Activated T-helper 17 cell treated with anti-CD3 and anti-CD28 coated beads, Interleukin-2, amount 50 U/mL, for 72 hours (primary cell): ENCODE data around the gene PKP1. TPM values are rescaled to one million over a fixed set of nuclear protein-coding genes. Genes with fewer than 3 reads are reported as not detected.

Source experiments
- ATAC-seq: fragments of 150-1000 bp; cut with Tn5 transposase; replicated peaks from 2 replicates; pipeline ENCODE4 v1.10.0; 2021; ENCODE audit warnings: mild to moderate bottlenecking, moderate library complexity
- H3K27ac Mint-ChIP-seq: one replicate; pipeline ENCODE4 v1.8.0; 2022; ENCODE audit warnings: mixed read lengths
- H3K27me3 Mint-ChIP-seq: one replicate; pipeline ENCODE4 v1.8.0; 2022; ENCODE audit warnings: mixed read lengths
- H3K36me3 Mint-ChIP-seq: one replicate; pipeline ENCODE4 v1.8.0; 2022; ENCODE audit warnings: low read depth, mild to moderate bottlenecking, mixed read lengths
- H3K4me1 Mint-ChIP-seq: one replicate; pipeline ENCODE4 v1.8.0; 2022; ENCODE audit warnings: mixed read lengths
- H3K4me3 Mint-ChIP-seq: one replicate; pipeline ENCODE4 v1.8.0; 2022; ENCODE audit warnings: mild to moderate bottlenecking, mixed read lengths
- H3K9me3 Mint-ChIP-seq: one replicate; pipeline ENCODE4 v1.8.0; 2022; ENCODE audit warnings: mixed read lengths
- total RNA-seq, 2 donors: library from RNA; stranded (reverse); gene quantifications; one replicate each; pipeline ENCODE4 v1.2.3, GENCODE V29; 2022

The PKP1 gene
- total RNA-seq, 2 donors from 2014 or later, result not detected

DNA sequence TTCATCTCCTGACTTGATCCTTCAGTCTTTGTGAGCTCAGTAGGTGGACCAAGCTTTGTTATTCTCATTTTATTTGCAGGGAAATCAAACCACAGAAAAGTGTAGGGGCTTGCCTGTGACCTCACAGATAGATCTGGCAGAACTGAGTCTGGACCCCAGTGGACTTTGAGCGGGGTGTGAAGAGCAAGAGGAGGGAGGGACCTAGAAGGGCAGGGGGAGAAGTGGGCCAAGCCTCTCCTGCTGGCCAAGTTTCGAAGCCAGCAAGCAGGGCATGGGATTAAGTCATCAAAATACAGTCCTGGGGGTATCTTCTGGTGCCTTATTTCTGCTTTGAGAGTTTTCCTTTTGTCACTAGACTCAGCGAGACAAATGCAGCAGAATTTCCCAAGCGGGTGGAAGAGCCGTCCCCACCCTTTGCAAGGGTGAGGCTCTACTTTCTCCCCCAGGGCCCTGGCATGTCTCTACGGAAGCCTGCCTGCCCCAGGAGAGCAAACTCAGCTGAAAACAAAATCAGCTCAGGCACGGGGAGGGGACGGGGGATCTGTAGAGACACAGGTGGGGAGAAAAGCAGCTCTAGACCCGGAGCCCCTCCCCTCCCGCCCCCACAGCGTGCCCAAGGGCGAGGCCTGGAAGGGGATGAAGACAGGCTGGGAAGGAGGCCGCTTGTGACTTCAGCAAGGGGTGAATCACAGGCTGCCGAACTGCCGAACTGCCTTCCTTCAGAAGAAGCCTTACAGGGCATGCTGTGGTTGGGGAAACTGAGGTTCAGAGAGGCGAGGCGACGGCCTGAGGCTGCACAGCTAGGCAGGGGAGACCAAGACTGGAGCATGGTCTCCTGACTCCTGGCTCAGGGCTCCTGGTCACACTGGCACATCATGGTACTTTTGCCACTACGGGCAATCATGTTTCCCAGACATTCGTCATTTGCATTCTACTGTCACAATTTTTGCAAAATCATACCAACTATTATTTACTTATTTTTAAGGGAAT, 19.2 kb downstream of the PKP1 start:
- H3K36me3 Mint-ChIP-seq, result no peaks in the 10 kb centered on the region
- H3K4me3 Mint-ChIP-seq, result no peak overlapping the region
- no peaks in the 10 kb centered on the region for H3K9me3 Mint-ChIP-seq
- no peak for ATAC-seq
- H3K27ac Mint-ChIP-seq, result no peak overlapping the region
- H3K27me3 Mint-ChIP-seq, result peaks cover 5% of the 10 kb centered on the region
- H3K4me1 Mint-ChIP-seq, result no peaks in the 10 kb centered on the region

DNA sequence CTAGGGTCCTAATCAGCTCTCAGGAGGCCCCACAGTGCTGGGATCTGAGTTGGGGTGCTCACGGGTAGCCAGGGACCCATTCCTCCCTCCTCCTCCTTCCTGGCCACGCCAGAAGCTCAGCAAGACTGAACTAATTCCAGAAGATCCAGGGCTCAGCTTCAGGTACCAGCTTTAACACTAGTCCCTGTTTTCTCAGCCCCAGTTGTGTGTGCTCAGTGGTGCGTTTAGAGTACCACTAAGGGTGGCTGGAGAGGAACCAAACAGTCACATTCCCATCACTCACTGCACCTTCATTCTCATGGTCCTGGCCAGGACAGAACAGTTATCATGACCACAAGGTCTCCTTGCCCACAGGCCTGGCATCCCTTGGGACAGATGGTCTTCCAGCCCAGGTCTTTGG, 20.8 kb downstream of the PKP1 start:
- peaks cover 12% of the 10 kb centered on the region for H3K27me3 Mint-ChIP-seq
- H3K4me1 Mint-ChIP-seq, result no peaks in the 10 kb centered on the region
- no peaks in the 10 kb centered on the region for H3K9me3 Mint-ChIP-seq
- H3K4me3 Mint-ChIP-seq, result no peak overlapping the region
- no peak for ATAC-seq
- H3K36me3 Mint-ChIP-seq, result no peaks in the 10 kb centered on the region
- no peak overlapping the region for H3K27ac Mint-ChIP-seq

DNA sequence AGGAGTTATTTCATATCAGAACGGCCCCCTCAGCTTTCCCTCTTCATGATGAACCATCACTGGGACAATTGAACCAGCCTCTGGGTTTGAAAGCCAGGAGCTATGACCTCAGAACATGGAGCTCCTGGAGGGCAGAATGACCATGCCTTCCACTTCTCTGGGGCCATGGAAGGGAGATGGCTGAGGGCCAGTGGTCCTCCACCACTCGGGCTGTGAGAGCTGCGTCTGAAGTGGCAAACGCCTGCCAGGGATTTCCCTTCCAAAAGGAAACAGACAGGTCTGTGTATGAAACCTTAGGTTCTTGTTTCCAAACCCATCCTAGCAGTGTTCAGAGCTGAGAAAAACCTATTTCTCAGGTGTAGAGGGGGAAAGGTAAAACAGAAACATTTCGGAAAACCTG, 22.5 kb downstream of the PKP1 start:
- H3K27me3 Mint-ChIP-seq, result peaks cover 20% of the 10 kb centered on the region
- no peaks in the 10 kb centered on the region for H3K9me3 Mint-ChIP-seq
- H3K27ac Mint-ChIP-seq, result no peak overlapping the region
- no peak overlapping the region for H3K4me3 Mint-ChIP-seq
- H3K36me3 Mint-ChIP-seq, result no peaks in the 10 kb centered on the region
- H3K4me1 Mint-ChIP-seq, result no peaks in the 10 kb centered on the region
- no peak for ATAC-seq

DNA sequence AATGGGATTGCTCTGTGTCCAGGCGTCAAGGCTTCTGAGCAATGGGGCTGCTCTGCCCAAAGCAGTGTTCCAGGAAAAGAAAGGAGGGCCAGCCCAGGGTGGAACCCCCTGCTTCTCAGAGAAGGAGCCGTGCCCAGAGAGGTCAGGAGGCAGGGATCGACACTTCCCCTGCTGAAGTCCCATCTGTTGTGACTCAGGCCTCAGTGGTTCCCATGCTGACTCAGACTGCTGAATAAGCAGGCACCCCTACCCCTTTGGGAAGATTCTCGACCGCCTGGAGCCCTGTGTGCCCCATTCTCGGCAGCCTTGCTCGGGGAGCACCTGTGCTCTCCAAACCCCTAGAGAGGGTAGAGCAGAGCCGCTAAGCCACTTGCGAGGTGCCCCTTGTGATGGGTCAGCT, 23.9 kb downstream of the PKP1 start:
- H3K36me3 Mint-ChIP-seq, result no peaks in the 10 kb centered on the region
- ATAC-seq, result no peak
- H3K4me1 Mint-ChIP-seq, result no peaks in the 10 kb centered on the region
- no peaks in the 10 kb centered on the region for H3K9me3 Mint-ChIP-seq
- H3K27me3 Mint-ChIP-seq, result peaks cover 21% of the 10 kb centered on the region
- no peak overlapping the region for H3K27ac Mint-ChIP-seq
- H3K4me3 Mint-ChIP-seq, result no peak overlapping the region

DNA sequence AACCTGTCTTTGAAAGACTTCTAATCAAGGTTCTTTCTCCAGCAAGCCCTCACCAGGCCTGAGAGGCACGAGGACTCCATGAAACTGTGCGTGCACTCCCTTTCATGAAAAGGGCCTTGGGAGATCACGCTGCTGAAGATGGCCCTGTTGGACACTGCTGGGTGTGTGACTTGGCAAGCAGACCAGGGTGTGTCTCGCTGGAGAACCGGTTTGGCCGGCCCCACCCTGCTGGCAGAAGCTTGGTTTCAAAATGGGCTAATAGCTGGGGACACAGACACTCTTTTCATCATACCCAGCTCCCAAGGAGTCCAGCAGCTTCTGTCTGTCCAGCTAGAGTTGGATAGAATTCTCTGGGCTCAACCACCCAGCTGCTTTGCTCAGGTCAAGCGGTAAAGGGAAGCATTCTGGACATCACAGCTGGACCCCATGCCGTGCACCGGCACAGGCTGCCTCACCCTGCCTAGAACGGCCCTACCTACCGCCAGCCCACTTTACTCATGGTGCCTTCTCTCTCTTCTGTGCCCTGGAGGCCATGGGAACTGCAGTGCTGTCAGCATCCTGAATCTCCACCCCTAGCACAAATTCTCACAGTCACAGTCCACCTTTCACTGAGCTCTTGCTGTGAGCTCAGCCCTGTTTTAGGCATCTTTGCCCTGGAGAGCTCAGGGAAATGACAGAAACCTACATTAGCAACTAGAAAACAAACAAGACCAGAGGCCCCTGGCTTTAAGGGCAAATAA, 24.6 kb downstream of the PKP1 start:
- no peaks in the 10 kb centered on the region for H3K36me3 Mint-ChIP-seq
- H3K4me1 Mint-ChIP-seq, result no peaks in the 10 kb centered on the region
- H3K27me3 Mint-ChIP-seq, result peaks cover 23% of the 10 kb centered on the region
- no peak for ATAC-seq
- H3K27ac Mint-ChIP-seq, result no peak overlapping the region
- H3K9me3 Mint-ChIP-seq, result no peaks in the 10 kb centered on the region
- no peak overlapping the region for H3K4me3 Mint-ChIP-seq

DNA sequence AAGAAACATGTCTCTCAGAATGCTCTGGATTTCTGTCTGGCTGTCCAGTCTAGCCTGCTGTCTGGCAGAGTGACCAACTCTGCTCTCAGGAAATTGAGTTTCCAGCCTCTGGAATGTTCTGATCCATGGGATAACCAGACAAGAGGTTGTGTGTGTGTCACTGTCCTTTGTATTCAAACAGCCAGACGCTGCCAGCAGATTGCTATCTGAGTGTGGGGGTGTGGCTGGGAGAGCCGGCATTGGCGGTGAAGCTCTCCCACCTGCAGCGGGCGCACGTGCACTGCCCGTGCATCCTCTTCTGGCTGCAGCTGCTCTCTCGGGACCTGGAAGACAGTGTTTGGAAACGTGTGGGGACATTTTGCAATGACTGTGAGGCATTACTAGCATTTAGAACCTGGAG, 26.1 kb downstream of the PKP1 start:
- Mint-ChIP-seq H3K27ac (no peak overlapping the region), H3K27me3 (peaks cover 28% of the 10 kb centered on the region), H3K4me1 (no peaks in the 10 kb centered on the region), H3K4me3 (no peak overlapping the region), H3K36me3 (no peaks in the 10 kb centered on the region), H3K9me3 (no peaks in the 10 kb centered on the region)
- ATAC-seq, result no peak

DNA sequence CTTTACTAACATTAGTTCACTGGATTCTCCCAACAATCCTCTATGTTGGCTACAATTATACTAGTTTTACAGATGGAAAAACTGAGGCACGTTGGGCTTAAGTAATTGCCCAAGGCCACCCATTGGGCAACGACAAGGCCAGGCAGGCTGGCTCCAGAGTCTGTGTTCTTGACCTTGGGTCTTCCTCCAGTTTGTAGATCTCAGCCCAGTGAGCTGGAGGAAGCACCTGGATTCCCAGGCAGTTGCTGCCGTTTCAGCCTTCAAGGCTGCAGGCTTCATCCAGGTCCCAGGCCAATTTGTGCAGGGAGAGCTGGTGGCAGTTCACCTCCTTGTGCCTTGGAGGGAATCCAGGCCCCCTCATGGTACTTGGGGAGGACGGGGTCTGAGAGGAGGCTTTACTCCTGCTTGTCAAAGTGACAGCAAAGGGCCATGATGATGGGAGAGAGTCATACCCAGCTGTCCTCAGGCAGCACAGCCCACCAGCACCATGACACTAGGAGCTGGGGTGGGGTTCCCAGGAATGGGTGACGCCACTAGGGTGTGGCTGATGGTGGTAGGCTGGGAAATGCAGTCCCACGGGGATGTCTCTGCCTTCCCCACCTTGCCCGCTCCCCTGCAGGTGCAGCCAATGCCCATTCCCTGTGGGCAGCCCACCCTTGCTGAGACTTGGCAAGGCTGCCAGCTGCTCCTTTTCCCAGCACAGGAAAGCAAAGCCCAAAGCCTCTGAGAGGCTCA, 27.1 kb downstream of the PKP1 start:
- no peak overlapping the region for H3K27ac Mint-ChIP-seq

DNA sequence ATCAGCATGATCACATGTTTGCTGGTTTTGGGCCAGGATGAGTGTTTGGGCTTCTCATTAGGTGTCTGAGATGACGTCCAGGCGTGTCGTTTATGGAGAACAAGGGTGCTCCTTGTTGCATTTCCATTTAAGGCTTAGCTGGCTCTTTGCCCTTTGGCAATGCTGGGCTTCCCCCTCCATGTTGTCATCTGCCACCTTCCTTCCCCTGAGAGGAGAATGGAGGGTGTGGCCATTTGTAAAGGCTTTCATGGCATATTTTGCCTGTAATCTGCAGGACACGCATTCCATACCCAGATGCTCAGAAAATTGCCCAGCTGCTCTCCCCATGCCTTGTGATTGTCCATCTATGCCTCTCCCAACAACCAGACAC, 27.7 kb downstream of the PKP1 start:
- H3K4me3 Mint-ChIP-seq, result no peak overlapping the region
- H3K27ac Mint-ChIP-seq, result no peak overlapping the region
- no peaks in the 10 kb centered on the region for H3K9me3 Mint-ChIP-seq
- H3K4me1 Mint-ChIP-seq, result no peaks in the 10 kb centered on the region
- peak; percentile 16 for ATAC-seq
- H3K27me3 Mint-ChIP-seq, result peaks cover 38% of the 10 kb centered on the region
- no peaks in the 10 kb centered on the region for H3K36me3 Mint-ChIP-seq

More for the DNA sequence above, 27.1 kb downstream of the PKP1 start:
- Mint-ChIP-seq H3K4me3 (no peak overlapping the region), H3K9me3 (no peaks in the 10 kb centered on the region), H3K27me3 (peaks cover 34% of the 10 kb centered on the region), H3K4me1 (no peaks in the 10 kb centered on the region), H3K36me3 (no peaks in the 10 kb centered on the region)
- no peak for ATAC-seq

DNA sequence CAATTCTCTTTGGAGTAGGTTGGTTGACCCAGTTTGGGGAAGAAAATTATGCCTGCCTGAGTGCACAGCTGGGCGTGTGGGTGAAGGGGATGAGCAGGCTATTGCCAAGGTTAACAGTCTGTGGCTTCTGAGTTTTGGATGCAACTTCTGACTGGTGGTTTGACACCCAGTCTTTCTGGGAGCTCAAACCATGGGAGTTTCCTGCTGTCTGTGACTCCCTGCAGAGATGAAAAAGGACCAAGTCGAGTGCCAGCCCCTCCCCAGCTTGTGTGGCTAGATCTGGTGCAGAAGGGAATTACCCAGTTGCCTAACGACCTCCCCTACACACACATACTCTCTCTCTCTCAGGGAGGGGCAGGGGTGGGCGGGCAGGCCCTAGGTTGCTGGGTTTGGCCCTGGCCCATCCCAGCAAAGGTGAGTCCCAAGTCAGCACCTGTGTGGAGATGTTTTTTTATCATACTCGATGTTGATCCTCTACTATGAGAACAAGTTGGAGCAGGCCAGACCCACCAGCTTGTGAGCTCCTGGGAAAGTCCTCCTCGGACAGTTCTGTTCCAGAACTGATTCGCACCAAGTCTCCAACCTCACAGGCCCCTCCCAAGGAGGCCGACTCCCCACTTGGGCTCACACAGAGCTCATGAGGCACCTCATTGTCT, 28.2 kb downstream of the PKP1 start:
- peak; percentile 57 for ATAC-seq
- H3K27me3 Mint-ChIP-seq, result peaks cover 40% of the 10 kb centered on the region
- no peak overlapping the region for H3K27ac Mint-ChIP-seq
- H3K9me3 Mint-ChIP-seq, result no peaks in the 10 kb centered on the region
- no peaks in the 10 kb centered on the region for H3K4me1 Mint-ChIP-seq
- no peaks in the 10 kb centered on the region for H3K36me3 Mint-ChIP-seq
- H3K4me3 Mint-ChIP-seq, result no peak overlapping the region

DNA sequence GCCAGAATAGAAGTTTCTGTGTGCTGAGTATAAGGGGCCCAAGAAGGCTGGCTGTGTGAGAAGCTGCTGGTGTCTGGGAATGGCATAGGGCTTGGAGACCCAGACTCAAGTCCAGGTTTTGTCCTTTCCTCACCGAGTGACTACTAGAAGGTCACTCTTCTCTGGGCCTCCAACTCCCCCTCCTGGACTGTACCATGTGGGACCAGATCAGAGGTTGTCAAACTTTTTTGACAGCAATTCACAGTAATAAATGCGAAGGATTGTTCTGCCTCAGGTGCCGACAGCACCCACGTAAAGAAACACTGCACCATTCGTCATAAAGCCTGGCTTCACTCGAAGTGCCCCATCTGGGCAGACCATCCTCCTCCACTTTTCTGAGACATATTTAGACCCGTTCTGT, 29.0 kb downstream of the PKP1 start:
- Mint-ChIP-seq H3K9me3 (no peaks in the 10 kb centered on the region), H3K36me3 (no peaks in the 10 kb centered on the region), H3K4me1 (no peaks in the 10 kb centered on the region), H3K4me3 (no peak overlapping the region), H3K27ac (no peak overlapping the region), H3K27me3 (peaks cover 40% of the 10 kb centered on the region)
- no peak for ATAC-seq

DNA sequence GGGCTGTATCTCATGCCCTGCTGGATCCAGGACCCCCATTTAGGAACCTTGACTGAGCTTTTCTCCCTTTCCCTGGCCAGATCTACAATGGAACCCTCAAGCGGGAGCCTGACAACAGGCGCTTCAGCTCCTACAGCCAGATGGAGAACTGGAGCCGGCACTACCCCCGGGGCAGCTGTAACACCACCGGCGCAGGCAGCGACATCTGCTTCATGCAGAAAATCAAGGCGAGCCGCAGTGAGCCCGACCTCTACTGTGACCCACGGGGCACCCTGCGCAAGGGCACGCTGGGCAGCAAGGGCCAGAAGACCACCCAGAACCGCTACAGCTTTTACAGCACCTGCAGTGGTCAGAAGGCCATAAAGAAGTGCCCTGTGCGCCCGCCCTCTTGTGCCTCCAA, 29.8 kb downstream of the PKP1 start:
- no peaks in the 10 kb centered on the region for H3K4me1 Mint-ChIP-seq
- H3K9me3 Mint-ChIP-seq, result no peaks in the 10 kb centered on the region
- H3K36me3 Mint-ChIP-seq, result no peaks in the 10 kb centered on the region
- peaks cover 38% of the 10 kb centered on the region for H3K27me3 Mint-ChIP-seq
- H3K27ac Mint-ChIP-seq, result no peak overlapping the region
- ATAC-seq, result no peak
- H3K4me3 Mint-ChIP-seq, result no peak overlapping the region

DNA sequence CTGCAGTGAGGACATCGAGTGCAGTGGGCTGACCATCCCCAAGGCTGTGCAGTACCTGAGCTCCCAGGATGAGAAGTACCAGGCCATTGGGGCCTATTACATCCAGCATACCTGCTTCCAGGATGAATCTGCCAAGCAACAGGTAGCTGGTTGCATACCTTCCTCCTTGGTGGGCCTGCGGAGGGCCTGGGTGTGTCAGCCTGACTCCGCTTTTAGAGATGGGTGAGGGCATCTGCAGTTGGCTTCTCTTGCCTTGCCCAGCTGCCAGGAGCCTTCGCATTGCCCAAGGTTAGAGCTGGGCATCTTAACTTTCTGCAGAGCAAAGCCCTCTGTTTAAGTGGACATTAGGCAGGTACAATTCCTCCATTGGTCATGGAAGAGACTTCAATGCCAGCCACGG, 33.2 kb downstream of the PKP1 start:
- ATAC-seq, result no peak
- no peaks in the 10 kb centered on the region for H3K36me3 Mint-ChIP-seq
- no peak overlapping the region for H3K27ac Mint-ChIP-seq
- no peaks in the 10 kb centered on the region for H3K9me3 Mint-ChIP-seq
- peaks cover 24% of the 10 kb centered on the region for H3K27me3 Mint-ChIP-seq
- no peak overlapping the region for H3K4me3 Mint-ChIP-seq
- H3K4me1 Mint-ChIP-seq, result no peaks in the 10 kb centered on the region

DNA sequence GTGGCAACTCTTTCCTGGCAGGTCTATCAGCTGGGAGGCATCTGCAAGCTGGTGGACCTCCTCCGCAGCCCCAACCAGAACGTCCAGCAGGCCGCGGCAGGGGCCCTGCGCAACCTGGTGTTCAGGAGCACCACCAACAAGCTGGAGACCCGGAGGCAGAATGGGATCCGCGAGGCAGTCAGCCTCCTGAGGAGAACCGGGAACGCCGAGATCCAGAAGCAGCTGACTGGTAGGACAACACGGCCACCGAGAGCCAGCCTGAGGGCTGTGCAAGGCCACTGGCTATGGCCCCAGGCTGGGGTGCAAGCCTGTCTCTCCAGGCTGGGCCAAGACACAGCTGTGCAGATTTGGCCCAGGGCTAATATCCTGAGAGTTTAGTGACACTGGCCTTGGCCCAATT, 34.2 kb downstream of the PKP1 start:
- no peak overlapping the region for H3K27ac Mint-ChIP-seq
- H3K4me3 Mint-ChIP-seq, result no peak overlapping the region
- no peaks in the 10 kb centered on the region for H3K36me3 Mint-ChIP-seq
- H3K27me3 Mint-ChIP-seq, result peaks cover 24% of the 10 kb centered on the region
- no peaks in the 10 kb centered on the region for H3K9me3 Mint-ChIP-seq
- ATAC-seq, result no peak
- no peaks in the 10 kb centered on the region for H3K4me1 Mint-ChIP-seq
